ENCODE results near the gene AGAP3. TPM values are rescaled to one million over a fixed set of nuclear protein-coding genes. Genes with fewer than 3 reads are reported as not detected.

AGAP3 gene
- total RNA-seq, 4 donors from 2014 or later, result 54.9 to 74.4 (median 63.8) TPM

DNA sequence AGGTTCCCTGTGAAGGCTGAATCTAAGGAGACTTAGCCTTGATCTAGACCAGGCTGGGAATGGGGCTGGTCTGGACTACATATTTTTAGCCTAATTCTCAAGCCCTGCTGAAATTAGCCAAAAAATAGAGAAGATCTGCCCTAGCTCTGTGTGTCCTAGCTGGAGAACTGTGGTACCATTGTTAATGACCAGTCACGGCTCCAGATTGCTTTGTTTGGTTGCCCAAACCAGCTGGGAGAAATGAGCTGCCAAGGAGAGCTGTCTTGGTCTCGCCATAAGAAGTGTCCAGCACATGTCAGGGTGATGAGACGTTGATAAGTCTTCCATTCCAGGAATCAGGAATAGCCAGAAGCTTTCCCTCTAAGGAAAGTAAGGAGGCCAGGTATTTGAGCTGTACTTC lies 60.5 kb downstream of the AGAP3 start:
- TF ChIP-seq POLR2A (IDR thresholded peaks at IDR 0.05) (no peak), POLR2AphosphoS5 (IDR thresholded peaks at IDR 0.05) (no peak), EP300 (IDR thresholded peaks at IDR 0.05; ENCODE audit: low read depth) (no peak)
- TF ChIP-seq, protein P1, sequence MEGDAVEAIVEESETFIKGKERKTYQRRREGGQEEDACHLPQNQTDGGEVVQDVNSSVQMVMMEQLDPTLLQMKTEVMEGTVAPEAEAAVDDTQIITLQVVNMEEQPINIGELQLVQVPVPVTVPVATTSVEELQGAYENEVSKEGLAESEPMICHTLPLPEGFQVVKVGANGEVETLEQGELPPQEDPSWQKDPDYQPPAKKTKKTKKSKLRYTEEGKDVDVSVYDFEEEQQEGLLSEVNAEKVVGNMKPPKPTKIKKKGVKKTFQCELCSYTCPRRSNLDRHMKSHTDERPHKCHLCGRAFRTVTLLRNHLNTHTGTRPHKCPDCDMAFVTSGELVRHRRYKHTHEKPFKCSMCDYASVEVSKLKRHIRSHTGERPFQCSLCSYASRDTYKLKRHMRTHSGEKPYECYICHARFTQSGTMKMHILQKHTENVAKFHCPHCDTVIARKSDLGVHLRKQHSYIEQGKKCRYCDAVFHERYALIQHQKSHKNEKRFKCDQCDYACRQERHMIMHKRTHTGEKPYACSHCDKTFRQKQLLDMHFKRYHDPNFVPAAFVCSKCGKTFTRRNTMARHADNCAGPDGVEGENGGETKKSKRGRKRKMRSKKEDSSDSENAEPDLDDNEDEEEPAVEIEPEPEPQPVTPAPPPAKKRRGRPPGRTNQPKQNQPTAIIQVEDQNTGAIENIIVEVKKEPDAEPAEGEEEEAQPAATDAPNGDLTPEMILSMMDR (IDR thresholded peaks at IDR 0.05), result no peak
- no peak overlapping the region for H3K4me3 ChIP-seq
- peaks cover 0 to 13% (median 0%) of the 10 kb centered on the region in 4 donors for H3K36me3 ChIP-seq
- H3K9me3 ChIP-seq, result no peaks in the 10 kb centered on the region
- H3K4me1 ChIP-seq, result peaks cover 0 to 8% (median 0%) of the 10 kb centered on the region in 4 donors
- intact Hi-C loops (cut with DNase I; ENCODE audit: low total_unique reads), result no loop called here
- peaks cover 24% of the 10 kb centered on the region for H3K27me3 ChIP-seq
- 70 to 72% methylated on average over 2 to 3 of the region's 3 CpGs for WGBS, 2 donors (ENCODE audit: low coverage in 1 of 2)
- no peak for DNase-seq
- in situ Hi-C loops (cut with MboI; ENCODE audit: low pct_ligation_motif_present in 1 of 4, low pct_unique_long_range_greater_than_20kb in 1 of 4, low sequenced_read_pairs in 3 of 4), result no loop called here
- no peak overlapping the region for H3K27ac ChIP-seq

- H3K4me1 ChIP-seq, result peaks cover 0 to 8% (median 0%) of the 10 kb centered on the region in 4 donors
- peak; percentile 3 for DNase-seq
- no peak overlapping the region for H3K4me3 ChIP-seq
- TF ChIP-seq POLR2AphosphoS5 (IDR thresholded peaks at IDR 0.05) (no peak), POLR2A (IDR thresholded peaks at IDR 0.05) (no peak)
- intact Hi-C loops (cut with DNase I; ENCODE audit: low total_unique reads), result no loop called here
- H3K27me3 ChIP-seq, result peaks cover 42% of the 10 kb centered on the region
- H3K36me3 ChIP-seq, result peaks cover 0 to 13% (median 0%) of the 10 kb centered on the region in 4 donors
- H3K9me3 ChIP-seq, result no peaks in the 10 kb centered on the region
- 75% methylated on average over 22 of the region's 22 CpGs; no CpG with 5 or more reads in 1 of the 2 donors for WGBS, 2 donors (ENCODE audit: low coverage in 1 of 2)
- in situ Hi-C loops (cut with MboI; ENCODE audit: low pct_ligation_motif_present in 1 of 4, low pct_unique_long_range_greater_than_20kb in 1 of 4, low sequenced_read_pairs in 3 of 4), result no loop called here
- H3K27ac ChIP-seq, result no peak overlapping the region
Measured at GRCh38 chr7:151148319-151149259, 62.3 kb downstream of the AGAP3 start.

GRCh38 chr7:151150388-151150787 lies 64.1 kb downstream of the AGAP3 start:
- 44 to 62% methylated on average over 3 of the region's 3 CpGs for WGBS, 2 donors (ENCODE audit: low coverage in 1 of 2)
- TF ChIP-seq POLR2AphosphoS5 (IDR thresholded peaks at IDR 0.05) (no peak), POLR2A (IDR thresholded peaks at IDR 0.05) (no peak), EP300 (IDR thresholded peaks at IDR 0.05; ENCODE audit: low read depth) (no peak)
- TF ChIP-seq, protein P1 (IDR thresholded peaks at IDR 0.05), result no peak
- Histone ChIP-seq H3K4me3 (no peak overlapping the region), H3K9me3 (no peaks in the 10 kb centered on the region), H3K36me3 (no peaks in the 10 kb centered on the region), H3K27me3 (peaks cover 58% of the 10 kb centered on the region), H3K27ac (no peak overlapping the region), H3K4me1 (peaks cover 0 to 8% (median 0%) of the 10 kb centered on the region in 4 donors)
- in situ Hi-C loops (cut with MboI; ENCODE audit: low pct_ligation_motif_present in 1 of 4, low pct_unique_long_range_greater_than_20kb in 1 of 4, low sequenced_read_pairs in 3 of 4) (no loop called here), intact Hi-C loops (cut with DNase I; ENCODE audit: low total_unique reads) (no loop called here)
- DNase-seq, result peak; percentile 20

GRCh38 chr7:151152643-151153513 lies 66.6 kb downstream of the AGAP3 start:
- TF ChIP-seq EP300 (IDR thresholded peaks at IDR 0.05; ENCODE audit: low read depth) (no peak), POLR2A (IDR thresholded peaks at IDR 0.05) (no peak), POLR2AphosphoS5 (IDR thresholded peaks at IDR 0.05) (no peak)
- TF ChIP-seq, protein P1 (IDR thresholded peaks at IDR 0.05), result no peak
- Histone ChIP-seq H3K4me3 (no peak overlapping the region), H3K36me3 (no peaks in the 10 kb centered on the region), H3K27me3 (peaks cover 76% of the 10 kb centered on the region), H3K27ac (no peak overlapping the region), H3K9me3 (no peaks in the 10 kb centered on the region), H3K4me1 (peaks cover 0 to 12% (median 3%) of the 10 kb centered on the region in 4 donors)
- WGBS, 2 donors (ENCODE audit: low coverage in 1 of 2), result 64 to 65% methylated on average over 6 of the region's 6 CpGs
- no peak for DNase-seq
- in situ Hi-C loops (cut with MboI; ENCODE audit: low pct_ligation_motif_present in 1 of 4, low pct_unique_long_range_greater_than_20kb in 1 of 4, low sequenced_read_pairs in 3 of 4), result no loop called here
- intact Hi-C loops (cut with DNase I; ENCODE audit: low total_unique reads), result no loop called here
